GM19467 (cell line): Measurements from ENCODE around the gene MAP7D1.
"Not testable (repeated sequence)": the region's sequence is repeated elsewhere in the genome, so short reads cannot be mapped to it uniquely, and the experiment has no call there.

Source experiments
- ATAC-seq: cut with Tn5 transposase; IDR thresholded peaks from one replicate; pipeline ENCODE4 v1.9.1; 2021; ENCODE audit warnings: mild to moderate bottlenecking, moderate library complexity; ENCODE audit not compliant: unreplicated experiment

The MAP7D1 gene

GRCh38 chr1:36166136-36166535, 10.2 kb downstream of the MAP7D1 start:
- ATAC-seq, result no peak

GRCh38 chr1:36166938-36167905, 11.3 kb downstream of the MAP7D1 start:
- ATAC-seq, result no peak

GRCh38 chr1:36168514-36168913, 12.6 kb downstream of the MAP7D1 start:
- no peak for ATAC-seq

- ATAC-seq, result no peak
Observed at GRCh38 chr1:36170643-36171412, 14.9 kb downstream of the MAP7D1 start.

- ATAC-seq, result no peak
Observed at GRCh38 chr1:36172017-36172747, 16.2 kb downstream of the MAP7D1 start.

GRCh38 chr1:36172983-36173382, 17.0 kb downstream of the MAP7D1 start:
- no peak for ATAC-seq

GRCh38 chr1:36174713-36175112, 18.8 kb downstream of the MAP7D1 start:
- no peak for ATAC-seq

- no peak for ATAC-seq
Observed at GRCh38 chr1:36175137-36176095, 19.5 kb downstream of the MAP7D1 start.

- ATAC-seq, result no peak
Observed at GRCh38 chr1:36176106-36176949, 20.4 kb downstream of the MAP7D1 start.

- no peak for ATAC-seq
Observed at GRCh38 chr1:36177589-36178431, 21.9 kb downstream of the MAP7D1 start.

- no peak for ATAC-seq
Observed at GRCh38 chr1:36178471-36179219, 22.7 kb downstream of the MAP7D1 start.

- ATAC-seq, result no peak
Observed at GRCh38 chr1:36179220-36179600, 23.2 kb downstream of the MAP7D1 start.

GRCh38 chr1:36182734-36183133, 26.8 kb downstream of the MAP7D1 start:
- ATAC-seq, result no peak

GRCh38 chr1:36183309-36183856, 27.4 kb downstream of the MAP7D1 start:
- no peak for ATAC-seq

GRCh38 chr1:36187800-36188593, 32.0 kb downstream of the MAP7D1 start:
- no peak for ATAC-seq

- not testable (repeated sequence) for ATAC-seq
Observed at GRCh38 chr1:36196805-36197204, 40.8 kb downstream of the MAP7D1 start.
